Effector CD8-positive, alpha-beta T cell (primary cell): Measurements from ENCODE around the gene BPIFB1.

ENCODE experiments used
- DNase-seq: peaks from one replicate; lab custom pipeline; 2025; lab: John Stamatoyannopoulos, UW

The BPIFB1 gene

GRCh38 chr20:33298391-33298790 lies 15.4 kb downstream of the BPIFB1 start:
- no peak for DNase-seq

- DNase-seq, result peak; percentile 60
Measured at GRCh38 chr20:33299111-33299603, 16.1 kb downstream of the BPIFB1 start.

GRCh38 chr20:33301192-33301930 lies 18.3 kb downstream of the BPIFB1 start:
- no peak for DNase-seq

GRCh38 chr20:33303595-33303994 lies 20.6 kb downstream of the BPIFB1 start:
- no peak for DNase-seq

GRCh38 chr20:33304046-33304445 lies 21.0 kb downstream of the BPIFB1 start:
- DNase-seq, result no peak

GRCh38 chr20:33305589-33306057 lies 22.6 kb downstream of the BPIFB1 start:
- no peak for DNase-seq

GRCh38 chr20:33306228-33306627 lies 23.2 kb downstream of the BPIFB1 start:
- no peak for DNase-seq

- DNase-seq, result no peak
Measured at GRCh38 chr20:33306807-33307206, 23.8 kb downstream of the BPIFB1 start.

- no peak for DNase-seq
Measured at GRCh38 chr20:33308668-33309067, 25.7 kb downstream of the BPIFB1 start.

- no peak for DNase-seq
Measured at GRCh38 chr20:33309631-33310030, 26.6 kb downstream of the BPIFB1 start.

- DNase-seq, result no peak
Measured at GRCh38 chr20:33310327-33310899, 27.4 kb downstream of the BPIFB1 start.

- no peak for DNase-seq
Measured at GRCh38 chr20:33311011-33311410, 28.0 kb downstream of the BPIFB1 start.

GRCh38 chr20:33311996-33312395 lies 29.0 kb downstream of the BPIFB1 start:
- DNase-seq, result no peak

GRCh38 chr20:33312583-33312982 lies 29.6 kb downstream of the BPIFB1 start:
- DNase-seq, result no peak

- no peak for DNase-seq
Measured at GRCh38 chr20:33313686-33314314, 30.8 kb downstream of the BPIFB1 start.

GRCh38 chr20:33316343-33316742 lies 33.3 kb downstream of the BPIFB1 start:
- no peak for DNase-seq

GRCh38 chr20:33316958-33317357 lies 33.9 kb downstream of the BPIFB1 start:
- no peak for DNase-seq

GRCh38 chr20:33317424-33318095 lies 34.5 kb downstream of the BPIFB1 start:
- DNase-seq, result no peak

- no peak for DNase-seq
Measured at GRCh38 chr20:33318096-33318429, 35.0 kb downstream of the BPIFB1 start.

- no peak for DNase-seq
Measured at GRCh38 chr20:33320006-33320405, 37.0 kb downstream of the BPIFB1 start.

GRCh38 chr20:33322456-33322855 lies 39.4 kb downstream of the BPIFB1 start:
- no peak for DNase-seq

- DNase-seq, result no peak
Measured at GRCh38 chr20:33323236-33323635, 40.2 kb downstream of the BPIFB1 start.

- no peak for DNase-seq
Measured at GRCh38 chr20:33325350-33325749, 42.3 kb downstream of the BPIFB1 start.
